HG03457 (cell line): Measurements from ENCODE around the gene XRCC3.
"Not testable (repeated sequence)": the region's sequence is repeated elsewhere in the genome, so short reads cannot be mapped to it uniquely, and the experiment has no call there.

Experiments used
- ATAC-seq: cut with Tn5 transposase; IDR thresholded peaks from one replicate; pipeline ENCODE4 v1.9.1; 2021; ENCODE audit warnings: moderate number of reproducible peaks; ENCODE audit not compliant: unreplicated experiment

The XRCC3 gene

GRCh38 chr14:103696466-103697071 lies 18.7 kb downstream of the XRCC3 start:
- no peak for ATAC-seq

GRCh38 chr14:103696070-103696402 lies 19.2 kb downstream of the XRCC3 start:
- no peak for ATAC-seq

GRCh38 chr14:103695296-103696069 lies 19.8 kb downstream of the XRCC3 start:
- no peak for ATAC-seq

- ATAC-seq: no peak
Measured at GRCh38 chr14:103694572-103695026, 20.7 kb downstream of the XRCC3 start.

DNA sequence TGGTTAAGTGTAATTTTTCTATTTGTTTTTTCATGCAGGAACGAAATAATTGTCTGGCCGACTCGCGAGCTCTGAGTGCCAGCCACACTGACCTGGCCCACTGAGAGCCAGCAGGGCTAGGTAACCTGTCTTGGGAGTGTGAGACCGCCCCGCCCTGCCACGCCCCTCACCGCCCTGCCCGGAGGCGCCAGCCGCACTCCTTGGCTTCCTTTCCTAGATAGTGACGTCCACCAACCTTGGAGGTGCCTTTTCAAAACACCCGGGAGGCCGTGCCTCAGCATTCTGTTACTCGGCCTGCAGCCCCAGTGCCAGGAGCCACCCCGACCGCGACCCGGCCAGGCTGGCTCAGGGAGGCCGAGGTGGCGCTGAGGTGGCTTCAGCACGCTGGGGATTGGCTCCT lies 21.7 kb downstream of the XRCC3 start:
- ATAC-seq: no peak

- ATAC-seq: no peak
Measured at GRCh38 chr14:103692871-103693270, 22.4 kb downstream of the XRCC3 start.

- ATAC-seq: no peak
Measured at GRCh38 chr14:103692159-103692558, 23.1 kb downstream of the XRCC3 start.

DNA sequence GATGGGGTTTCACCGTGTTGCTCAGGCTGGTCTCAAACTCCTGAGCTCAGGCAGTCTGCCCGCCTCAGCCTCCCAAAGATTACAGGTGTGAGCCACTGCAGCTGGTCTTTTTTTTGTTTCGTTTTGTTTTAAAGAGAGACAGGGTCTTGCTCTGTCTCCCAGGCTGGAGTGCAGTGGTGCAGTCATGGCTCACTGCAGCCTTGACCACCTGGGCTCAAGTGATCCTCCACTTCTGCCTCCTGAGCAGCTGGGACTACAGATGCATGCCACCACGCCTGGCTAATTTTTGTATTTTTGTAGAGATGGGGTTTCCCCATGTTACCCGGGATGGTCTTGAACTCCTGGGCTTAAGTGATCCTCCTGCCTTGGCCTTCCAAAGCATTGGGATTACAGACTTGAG lies 23.6 kb downstream of the XRCC3 start:
- ATAC-seq: not testable (repeated sequence)

DNA sequence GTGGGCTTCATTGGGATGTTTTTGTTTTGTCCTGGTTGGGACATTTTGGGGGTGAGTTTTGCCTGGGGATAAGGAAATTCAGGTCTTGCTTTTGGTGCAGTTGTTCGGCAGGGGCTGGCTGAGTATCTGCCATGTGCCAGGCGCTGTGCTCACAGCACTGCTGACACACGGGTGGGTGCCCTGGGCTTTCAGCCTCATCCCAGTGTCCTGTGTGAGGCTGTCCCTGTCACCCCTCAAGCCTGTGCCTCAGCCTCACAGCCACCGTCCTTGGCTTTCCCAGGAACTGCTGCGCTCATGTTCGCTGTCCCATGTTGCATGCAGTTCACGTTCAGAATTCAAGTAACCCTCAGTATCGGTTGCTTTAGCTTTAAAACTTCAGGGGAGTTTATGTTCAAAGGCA lies 24.9 kb downstream of the XRCC3 start:
- ATAC-seq: no peak

- no peak for ATAC-seq
Measured at GRCh38 chr14:103688906-103689902, 26.0 kb downstream of the XRCC3 start.

DNA sequence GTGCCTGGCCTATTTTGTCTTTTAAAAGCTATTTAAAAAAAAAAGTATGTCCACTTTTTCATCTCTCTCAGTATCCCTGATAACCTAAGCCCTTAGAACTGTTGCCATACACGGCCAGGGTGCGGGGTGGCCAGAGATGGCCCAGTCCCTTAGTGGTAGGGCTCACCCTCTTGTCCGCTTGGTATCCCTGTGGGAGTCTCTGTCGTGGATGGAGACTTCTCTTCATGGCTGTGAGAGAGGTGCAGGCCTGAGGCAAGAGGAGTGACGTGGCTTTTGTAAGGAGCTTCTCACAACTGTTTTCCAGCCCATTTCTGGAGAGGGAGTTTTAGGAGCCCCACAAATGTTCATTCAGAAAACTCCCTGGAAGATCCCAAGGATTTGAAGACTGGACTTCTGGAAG lies 26.8 kb downstream of the XRCC3 start:
- no peak for ATAC-seq

DNA sequence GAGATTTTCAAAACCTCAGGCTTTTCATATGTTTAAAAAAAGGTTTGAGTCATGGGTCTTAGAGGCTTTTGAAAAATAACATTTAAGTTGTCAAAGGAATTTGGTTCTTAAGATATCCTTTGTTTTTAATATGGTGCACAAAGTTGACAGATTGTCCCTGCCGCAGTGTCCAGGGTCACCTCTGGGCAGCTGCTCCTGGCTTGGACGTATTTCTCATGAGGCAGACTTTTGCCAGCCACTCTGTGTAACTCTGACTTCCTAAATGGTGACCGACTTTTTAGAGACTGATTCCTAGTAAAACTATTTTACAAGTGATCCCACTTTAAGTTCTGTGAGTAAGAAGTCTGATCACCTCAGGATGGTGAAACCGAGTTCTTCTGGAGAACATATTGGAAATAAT lies 27.5 kb downstream of the XRCC3 start:
- no peak for ATAC-seq

- ATAC-seq: no peak
Measured at GRCh38 chr14:103686831-103687485, 28.3 kb downstream of the XRCC3 start.

DNA sequence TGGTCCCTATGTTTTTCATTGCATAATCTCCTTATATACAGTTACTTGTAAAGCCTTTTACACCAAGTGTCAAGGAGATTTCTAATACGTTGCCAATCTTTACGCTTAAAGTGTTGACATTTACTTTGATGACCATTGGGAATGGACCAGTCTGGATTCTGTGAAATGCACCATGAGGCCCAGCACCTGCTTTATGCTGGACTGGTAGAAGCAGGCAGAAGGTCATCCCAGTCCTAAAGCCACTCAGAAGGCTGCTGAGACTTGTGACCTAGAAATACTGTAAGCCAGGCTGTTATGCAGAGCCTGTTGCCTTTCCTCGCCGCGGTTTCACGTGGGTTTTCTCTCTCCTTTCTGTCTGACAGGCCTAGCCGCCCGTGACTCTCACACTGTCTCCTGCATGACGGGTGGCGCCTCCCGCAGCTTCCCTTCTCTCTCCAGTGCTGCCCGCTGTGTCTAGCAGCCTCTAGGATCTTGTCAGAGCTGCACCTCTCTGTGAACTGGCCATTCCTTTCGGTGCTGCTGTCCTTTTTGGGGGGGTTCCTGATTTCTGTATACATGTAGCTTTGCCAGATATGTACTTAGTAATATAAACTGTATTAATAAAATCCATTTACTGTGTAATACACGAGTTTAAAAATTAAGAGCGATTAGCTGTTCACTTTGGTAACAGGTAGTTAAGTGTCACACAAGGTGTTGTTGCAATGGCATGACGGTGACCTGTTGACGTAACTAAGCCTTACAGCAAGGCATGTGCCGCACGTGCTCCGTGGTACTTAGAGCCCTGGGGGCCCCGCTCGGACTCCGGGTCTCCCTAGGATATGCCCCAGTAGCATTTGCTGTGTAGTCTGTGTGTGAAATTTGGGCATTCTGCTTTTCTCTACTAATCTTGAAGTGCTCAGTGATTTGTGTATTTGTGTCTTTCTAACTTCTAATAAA lies 29.7 kb downstream of the XRCC3 start:
- no peak for ATAC-seq

DNA sequence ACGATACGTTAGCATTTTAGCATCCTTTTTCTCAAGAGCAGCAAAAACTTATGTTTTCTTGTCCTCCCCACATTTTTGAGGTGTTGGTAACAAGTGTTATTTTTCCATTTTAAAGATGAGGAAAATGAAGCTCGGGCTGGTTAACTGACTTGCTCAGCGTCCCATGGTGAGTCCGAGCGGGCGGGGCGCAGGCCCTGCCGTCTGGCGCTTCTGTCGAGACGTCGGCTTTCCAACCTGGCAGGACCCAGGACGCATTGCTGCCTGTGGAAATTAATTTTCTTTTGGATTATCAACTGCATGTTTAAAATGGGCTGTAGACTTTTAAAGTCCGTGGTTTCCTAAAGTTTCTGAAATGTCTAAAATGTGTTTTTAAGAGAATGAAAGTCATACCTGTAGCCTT lies 30.4 kb downstream of the XRCC3 start:
- no peak for ATAC-seq

- ATAC-seq: no peak
Measured at GRCh38 chr14:103684471-103684870, 30.8 kb downstream of the XRCC3 start.

GRCh38 chr14:103683139-103683538 lies 32.1 kb downstream of the XRCC3 start:
- ATAC-seq: no peak

DNA sequence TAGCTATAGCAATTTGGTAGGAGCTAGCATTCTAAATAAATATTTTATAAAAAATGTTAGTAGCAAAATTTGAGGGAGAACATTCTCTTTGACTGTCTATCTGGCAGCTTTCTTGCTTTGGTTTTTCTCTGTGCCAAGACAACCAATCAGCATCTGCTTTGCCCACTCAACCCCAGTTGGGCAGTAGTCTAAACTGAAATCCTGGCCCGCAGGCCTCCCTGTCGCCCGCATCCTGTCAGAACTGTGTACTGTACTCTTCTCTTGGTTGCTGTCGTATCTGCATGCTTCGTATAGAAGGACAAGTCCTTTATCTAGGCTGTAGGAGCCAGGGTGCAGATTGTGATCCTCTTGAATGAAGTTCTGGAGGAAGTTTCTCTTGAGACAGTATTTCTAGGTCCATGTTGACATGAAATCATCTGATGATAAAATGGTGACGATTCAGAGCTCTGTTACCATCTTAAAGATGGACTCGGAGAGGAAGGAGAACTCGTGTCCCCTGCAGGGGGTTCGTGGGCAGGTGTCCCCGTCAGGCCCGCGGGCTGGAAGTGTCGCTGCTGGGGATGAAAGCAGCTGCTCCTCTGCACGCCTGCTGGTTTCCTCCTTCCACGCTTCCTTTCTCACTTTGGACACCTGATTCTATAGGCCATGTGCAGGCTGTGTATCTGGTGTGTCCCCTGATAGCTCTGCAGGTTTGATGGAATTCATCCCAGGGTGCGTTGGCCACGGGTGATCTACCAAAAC lies 34.6 kb downstream of the XRCC3 start:
- ATAC-seq: no peak

- ATAC-seq: no peak
Measured at GRCh38 chr14:103679351-103679750, 35.9 kb downstream of the XRCC3 start.
